HepG2 (cell line): ENCODE measurements around the gene TIMM44. TPM values are rescaled to one million over a fixed set of nuclear protein-coding genes. Genes with fewer than 3 reads are reported as not detected.

ENCODE experiments used
- ARID5B ChIP-seq: IDR thresholded peaks from 2 replicates; pipeline ENCODE4 v1.4.0; 2020; ENCODE audit warnings: mild to moderate bottlenecking, missing genetic modification reagents
- FOXM1 ChIP-seq: sonication (generic); formaldehyde crosslinking; IDR thresholded peaks from 2 replicates; pipeline ENCODE4 v1.5.0; 2020; ENCODE audit warnings: missing genetic modification reagents
- HMG20B ChIP-seq: conservative IDR thresholded peaks from 2 replicates; pipeline ENCODE4 v1.6.1; 2016; ENCODE audit warnings: missing genetic modification reagents, missing compliant biosample characterization
- ISL2 ChIP-seq: sonication (generic); formaldehyde crosslinking; IDR thresholded peaks from 2 replicates; pipeline ENCODE4 v1.5.0; 2020; ENCODE audit warnings: missing genetic modification reagents
- KLF9 ChIP-seq: IDR thresholded peaks from 2 replicates; pipeline ENCODE4 v1.6.1; 2016; ENCODE audit warnings: low read depth
- MBD4 ChIP-seq: IDR thresholded peaks from 2 replicates; pipeline ENCODE4 v1.6.1; 2012; ENCODE audit warnings: low read length, inconsistent platforms, borderline replicate concordance
- RARG ChIP-seq: sonication (generic); formaldehyde crosslinking; IDR thresholded peaks from 2 replicates; pipeline ENCODE4 v1.4.0; 2020; ENCODE audit warnings: low read depth, mild to moderate bottlenecking, missing genetic modification reagents
- SATB2 ChIP-seq: sonication (generic); formaldehyde crosslinking; IDR thresholded peaks from 2 replicates; pipeline ENCODE4 v1.5.0; 2020; ENCODE audit warnings: missing genetic modification reagents
- ZBTB4 ChIP-seq: sonication (generic); formaldehyde crosslinking; IDR thresholded peaks from 2 replicates; pipeline ENCODE4 v1.4.0; 2020; ENCODE audit warnings: missing genetic modification reagents, mild to moderate bottlenecking, borderline replicate concordance
- ZNF20 ChIP-seq: sonication (generic); formaldehyde crosslinking; IDR thresholded peaks from 2 replicates; pipeline ENCODE4 v1.4.0; 2020; ENCODE audit warnings: mild to moderate bottlenecking, moderate library complexity, missing genetic modification reagents
- ZNF224 ChIP-seq: sonication (generic); formaldehyde crosslinking; IDR thresholded peaks from 2 replicates; pipeline ENCODE4 v1.5.0; 2020; ENCODE audit warnings: mild to moderate bottlenecking, missing genetic modification reagents
- ZNF446 ChIP-seq: sonication (generic); formaldehyde crosslinking; IDR thresholded peaks from 2 replicates; pipeline ENCODE4 v1.5.0; 2020; ENCODE audit warnings: mild to moderate bottlenecking, missing genetic modification reagents
- ZNF484 ChIP-seq: sonication (generic); formaldehyde crosslinking; IDR thresholded peaks from 2 replicates; pipeline ENCODE4 v1.5.1; 2020; ENCODE audit warnings: mild to moderate bottlenecking, low read depth, missing genetic modification reagents, borderline replicate concordance
- ZNF713 ChIP-seq: sonication (generic); formaldehyde crosslinking; IDR thresholded peaks from 2 replicates; pipeline ENCODE4 v1.4.0; 2020; ENCODE audit warnings: mild to moderate bottlenecking, missing genetic modification reagents
- ZNF720 ChIP-seq: sonication (generic); formaldehyde crosslinking; IDR thresholded peaks from 2 replicates; pipeline ENCODE4 v1.4.0; 2020; ENCODE audit warnings: missing genetic modification reagents
- ZNF878 ChIP-seq: sonication (generic); formaldehyde crosslinking; IDR thresholded peaks from 2 replicates; pipeline ENCODE4 v1.8.1; 2023; ENCODE audit warnings: mild to moderate bottlenecking, missing genetic modification reagents, moderate library complexity
- polyA plus RNA-seq, 8 experiments: library from polyadenylated mRNA; depleted of rRNA in 3 of 8; stranded (reverse) in 7 of 8; unstranded in 1 of 8; fragments of >200 nt; fragmentation: Illumina TruSeq in 4 of 8; extraction: Trizol in 4 of 8; gene quantifications; 2 replicates each; pipeline versions ENCODE4 v1.2.1 to v1.2.3, GENCODE V29; 2011 to 2016; ENCODE audit warnings: low read depth in 4 of 8, missing spikeins in 1 of 8, mixed read lengths in 1 of 8; ENCODE audit not compliant: insufficient read depth in 1 of 8
- total RNA-seq, 5 experiments: library from RNA; depleted of rRNA; stranded (reverse); fragments of >200 nt; fragmentation: Illumina TruSeq; extraction: Trizol; gene quantifications; 2 replicates each; pipeline ENCODE4 v1.2.3, GENCODE V29; 2016; ENCODE audit warnings: low read depth in 1 of 5
- TF ChIP-seq, protein P1 (sequence below): IDR thresholded peaks from 2 replicates; pipeline ENCODE4 v1.6.1; 2012; ENCODE audit warnings: low read length, improper control_type of control experiment
- TF ChIP-seq, protein P2 (sequence below): fragments of 450-650 bp; IDR thresholded peaks from 2 replicates; pipeline ENCODE4 v1.6.1; 2016

Gene TIMM44
- total and polyA plus RNA-seq, 2 of the 13 experiments (the other 11 are each of a cell fraction or from before 2014, with no cell fraction given): 42.9 to 72.6 TPM

DNA sequence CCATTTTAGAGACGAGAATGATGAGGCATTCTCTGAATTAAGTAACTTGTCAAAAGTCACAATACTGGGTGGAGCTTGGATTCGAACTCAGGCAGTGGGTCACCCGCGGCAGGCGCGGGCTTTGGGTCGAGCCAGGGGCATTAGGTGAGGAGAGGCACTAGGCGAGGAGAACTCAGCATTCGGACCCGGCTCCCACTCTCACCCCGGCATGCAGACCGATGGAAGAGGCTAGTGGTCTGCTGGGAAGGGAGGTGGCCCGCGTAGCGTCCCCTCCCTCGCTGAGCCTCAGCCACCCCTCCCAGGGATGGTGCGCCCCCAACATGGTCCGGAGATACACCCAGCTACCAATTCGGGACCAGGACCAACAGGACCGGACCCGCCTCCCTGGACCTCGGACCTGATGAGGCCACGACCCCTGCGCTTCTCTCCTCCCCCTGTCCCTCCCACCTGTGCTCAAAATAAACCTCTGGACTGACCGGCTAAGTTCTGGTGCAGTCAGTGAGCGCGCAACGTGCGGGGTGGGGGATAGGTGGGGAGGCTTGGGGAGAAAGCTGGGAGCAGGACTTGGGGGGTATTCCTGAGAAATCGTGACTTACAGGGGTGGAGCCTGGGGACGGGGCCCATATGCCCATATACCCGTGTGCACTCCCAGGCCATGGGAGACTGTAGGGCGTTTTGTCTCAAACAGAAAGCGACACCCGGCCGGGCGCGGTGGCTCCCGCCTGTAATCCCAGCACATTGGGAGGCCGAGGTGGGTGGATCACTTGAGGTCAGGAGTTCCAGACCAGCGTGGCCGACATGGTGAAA is 24.6 kb downstream of the TIMM44 start (continued):
- no peak for TF ChIP-seq MBD4
- 0 out of 2 replicates have a peak, but pooled peaks have one; percentile 48 for TF ChIP-seq SATB2 (CRISPR knock-in tag)
- 0 out of 2 replicates have a peak, but pooled peaks have one; percentile 34 for TF ChIP-seq ARID5B (CRISPR knock-in tag)
- TF ChIP-seq ZNF713: no peak
- TF ChIP-seq, protein P1, sequence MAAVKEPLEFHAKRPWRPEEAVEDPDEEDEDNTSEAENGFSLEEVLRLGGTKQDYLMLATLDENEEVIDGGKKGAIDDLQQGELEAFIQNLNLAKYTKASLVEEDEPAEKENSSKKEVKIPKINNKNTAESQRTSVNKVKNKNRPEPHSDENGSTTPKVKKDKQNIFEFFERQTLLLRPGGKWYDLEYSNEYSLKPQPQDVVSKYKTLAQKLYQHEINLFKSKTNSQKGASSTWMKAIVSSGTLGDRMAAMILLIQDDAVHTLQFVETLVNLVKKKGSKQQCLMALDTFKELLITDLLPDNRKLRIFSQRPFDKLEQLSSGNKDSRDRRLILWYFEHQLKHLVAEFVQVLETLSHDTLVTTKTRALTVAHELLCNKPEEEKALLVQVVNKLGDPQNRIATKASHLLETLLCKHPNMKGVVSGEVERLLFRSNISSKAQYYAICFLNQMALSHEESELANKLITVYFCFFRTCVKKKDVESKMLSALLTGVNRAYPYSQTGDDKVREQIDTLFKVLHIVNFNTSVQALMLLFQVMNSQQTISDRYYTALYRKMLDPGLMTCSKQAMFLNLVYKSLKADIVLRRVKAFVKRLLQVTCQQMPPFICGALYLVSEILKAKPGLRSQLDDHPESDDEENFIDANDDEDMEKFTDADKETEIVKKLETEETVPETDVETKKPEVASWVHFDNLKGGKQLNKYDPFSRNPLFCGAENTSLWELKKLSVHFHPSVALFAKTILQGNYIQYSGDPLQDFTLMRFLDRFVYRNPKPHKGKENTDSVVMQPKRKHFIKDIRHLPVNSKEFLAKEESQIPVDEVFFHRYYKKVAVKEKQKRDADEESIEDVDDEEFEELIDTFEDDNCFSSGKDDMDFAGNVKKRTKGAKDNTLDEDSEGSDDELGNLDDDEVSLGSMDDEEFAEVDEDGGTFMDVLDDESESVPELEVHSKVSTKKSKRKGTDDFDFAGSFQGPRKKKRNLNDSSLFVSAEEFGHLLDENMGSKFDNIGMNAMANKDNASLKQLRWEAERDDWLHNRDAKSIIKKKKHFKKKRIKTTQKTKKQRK: no peak
- TF ChIP-seq ZNF446 (CRISPR knock-in tag): no peak
- TF ChIP-seq ISL2 (CRISPR knock-in tag): no peak
- TF ChIP-seq, protein P2, sequence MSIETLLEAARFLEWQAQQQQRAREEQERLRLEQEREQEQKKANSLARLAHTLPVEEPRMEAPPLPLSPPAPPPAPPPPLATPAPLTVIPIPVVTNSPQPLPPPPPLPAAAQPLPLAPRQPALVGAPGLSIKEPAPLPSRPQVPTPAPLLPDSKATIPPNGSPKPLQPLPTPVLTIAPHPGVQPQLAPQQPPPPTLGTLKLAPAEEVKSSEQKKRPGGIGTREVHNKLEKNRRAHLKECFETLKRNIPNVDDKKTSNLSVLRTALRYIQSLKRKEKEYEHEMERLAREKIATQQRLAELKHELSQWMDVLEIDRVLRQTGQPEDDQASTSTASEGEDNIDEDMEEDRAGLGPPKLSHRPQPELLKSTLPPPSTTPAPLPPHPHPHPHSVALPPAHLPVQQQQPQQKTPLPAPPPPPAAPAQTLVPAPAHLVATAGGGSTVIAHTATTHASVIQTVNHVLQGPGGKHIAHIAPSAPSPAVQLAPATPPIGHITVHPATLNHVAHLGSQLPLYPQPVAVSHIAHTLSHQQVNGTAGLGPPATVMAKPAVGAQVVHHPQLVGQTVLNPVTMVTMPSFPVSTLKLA: no peak
- TF ChIP-seq ZBTB4: 0 out of 2 replicates have a peak, but pooled peaks have one; percentile 81
- TF ChIP-seq RARG (CRISPR knock-in tag): no peak
- no peak for TF ChIP-seq ZNF484
- no peak; the same call in 1 of the 2 replicates for TF ChIP-seq ZNF224 (CRISPR knock-in tag)
- no peak for TF ChIP-seq KLF9 (CRISPR knock-in tag)
- TF ChIP-seq ZNF720 (CRISPR knock-in tag): no peak
- TF ChIP-seq ZNF20: no peak
- TF ChIP-seq HMG20B (CRISPR knock-in tag): no peak
- TF ChIP-seq ZNF878 (CRISPR knock-in tag): no peak
- TF ChIP-seq FOXM1 (CRISPR knock-in tag): no peak
